IPS DF 6.9 (cell line): Measurements from ENCODE around the gene WDR64.
A peak's percentile ranks its signal among the peaks of the same experiment; 100 is the strongest.

ENCODE experiments used
- DNase-seq: peaks from one replicate; pipeline ENCODE4 v3.0.0-alpha.2; 2013; ENCODE audit warnings: low read depth, low spot score
- H3K27ac ChIP-seq: one replicate; pipeline ENCODE4 v1.5.1; 2013; ENCODE audit warnings: low read length, control low read depth
- H3K27me3 ChIP-seq: 2 replicates; pipeline ENCODE4 v1.6.1; 2013; ENCODE audit warnings: mild to moderate bottlenecking, low read length; ENCODE audit not compliant: control insufficient read depth, insufficient read depth
- H3K36me3 ChIP-seq: 2 replicates; pipeline ENCODE4 v1.6.1; 2013; ENCODE audit warnings: low read length; ENCODE audit not compliant: control insufficient read depth, insufficient read depth
- H3K4me1 ChIP-seq: 2 replicates; pipeline ENCODE4 v1.6.1; 2013; ENCODE audit warnings: low read length; ENCODE audit not compliant: control insufficient read depth, insufficient read depth
- H3K4me3 ChIP-seq: 2 replicates; pipeline ENCODE4 v1.5.1; 2013; ENCODE audit warnings: mild to moderate bottlenecking, low read length
- H3K9me3 ChIP-seq: 2 replicates; pipeline ENCODE4 v1.6.1; 2013; ENCODE audit warnings: low read length, inconsistent platforms; ENCODE audit not compliant: control insufficient read depth, insufficient read depth
- whole genome bisulfite sequencing: extraction: QIAGEN DNeasy Blood & Tissue Kit; methylation state at CpG from one replicate; pipeline ENCODE4 v1.1.7; 2013; ENCODE audit warnings: mixed read lengths, missing lambda C conversion rate; ENCODE audit not compliant: insufficient read length, insufficient coverage; 5-methylcytosine and 5-hydroxymethylcytosine counted together

WDR64 gene

DNA sequence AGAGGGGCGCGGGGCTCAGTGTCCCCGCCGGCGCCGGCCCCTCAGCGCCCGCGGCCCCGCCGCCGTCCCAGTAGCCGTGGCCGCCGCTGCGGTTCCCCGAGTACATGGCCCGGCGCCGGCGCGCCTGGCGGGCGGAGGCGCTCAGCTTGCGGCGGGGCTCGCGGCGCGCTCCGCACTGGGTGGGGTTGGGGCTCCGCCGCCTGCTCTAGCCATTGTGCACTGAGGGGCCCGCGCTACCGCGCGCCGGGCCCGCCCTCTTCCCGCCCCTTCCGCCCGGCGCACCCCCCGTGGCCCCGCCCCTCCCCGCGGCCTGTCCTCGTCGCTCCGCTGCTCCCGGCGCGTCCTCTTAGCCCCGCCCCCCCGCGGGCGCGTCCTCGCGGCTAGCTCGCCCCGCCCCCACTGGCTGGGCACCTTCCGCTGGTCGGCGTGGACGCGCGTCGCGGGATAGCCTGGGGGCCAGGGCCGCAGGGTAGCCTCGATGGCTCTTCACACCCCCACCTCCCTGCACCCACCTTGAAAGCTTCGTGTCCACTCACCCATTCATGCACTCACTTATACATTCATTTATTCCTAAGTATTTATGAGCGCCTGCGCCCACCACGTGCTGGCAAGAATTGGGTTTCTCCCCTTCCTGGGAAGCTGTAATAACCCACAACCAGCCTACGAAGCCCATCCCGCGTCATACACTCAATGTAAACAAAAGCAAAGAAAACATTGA, 11.8 kb upstream of the WDR64 start, which contains the start of the genes CHML and OPN3:
Gene CHML (minus strand): TSS at position 221 of the 718 bp plus-strand sequence. CDS start 4,603 bp downstream, outside the sequence.
Gene OPN3 (minus strand): TSS at position 221 of the 718 bp plus-strand sequence. CDS start 115 bp downstream, at position 106.
- WGBS, result no CpG with 5 or more reads among the region's 81 CpGs

DNA sequence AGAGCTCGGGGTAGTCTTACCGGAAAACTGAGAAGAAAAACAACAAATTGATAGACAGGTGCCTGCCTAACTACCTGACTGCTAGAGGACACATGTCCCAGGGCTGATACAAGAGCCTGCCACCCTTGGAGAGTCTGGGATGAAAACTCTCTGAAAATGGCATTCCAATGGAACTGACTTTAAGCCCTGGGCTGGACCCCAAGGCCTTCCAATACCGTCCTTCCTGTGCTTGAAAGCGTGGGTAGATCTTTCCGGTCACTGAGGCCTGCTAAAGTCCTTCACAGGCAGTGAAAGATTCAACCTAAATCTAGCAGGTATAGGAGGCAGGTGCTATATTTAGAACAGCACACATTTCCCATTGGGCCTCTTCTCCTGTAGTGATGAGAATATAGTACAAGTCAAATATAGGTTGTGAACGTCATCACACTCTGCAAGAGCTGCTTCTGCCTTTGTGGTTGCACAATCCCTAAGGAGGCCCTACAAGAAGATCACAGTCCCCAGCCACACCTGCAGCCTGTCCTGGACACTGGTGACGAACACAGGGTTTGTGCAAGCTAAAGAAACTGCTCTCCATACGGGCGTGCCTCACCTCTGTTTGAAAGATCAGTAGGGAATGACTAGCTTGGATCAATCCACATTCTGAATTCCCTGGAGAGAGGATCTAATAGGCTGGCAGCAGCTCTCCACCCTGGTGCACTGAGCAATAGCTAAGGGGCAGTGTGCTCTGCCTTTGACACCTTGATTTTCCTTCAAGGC, 11.0 kb upstream of the WDR64 start:
- Histone ChIP-seq H3K27me3 (no peaks in the 10 kb centered on the region), H3K27ac (no peak overlapping the region), H3K36me3 (no peaks in the 10 kb centered on the region), H3K4me1 (peaks cover 2% of the 10 kb centered on the region; the same call in 1 of the 2 replicates), H3K9me3 (no peaks in the 10 kb centered on the region; the same call in 1 of the 2 replicates), H3K4me3 (no peak overlapping the region)
- DNase-seq, result no peak
- no CpG with 5 or more reads among the region's 9 CpGs for WGBS

More for the DNA sequence above, 11.8 kb upstream of the WDR64 start, which contains the start of the genes CHML and OPN3:
- H3K4me3 ChIP-seq, result peak within 1 kb of the TSS; percentile 83
- H3K4me1 ChIP-seq, result peaks cover 2% of the 10 kb centered on the region; the same call in 1 of the 2 replicates
- H3K27me3 ChIP-seq, result no peaks in the 10 kb centered on the region
- H3K9me3 ChIP-seq, result no peaks in the 10 kb centered on the region; the same call in 1 of the 2 replicates
- peaks cover 2% of the 10 kb centered on the region; the same call in 1 of the 2 replicates for H3K36me3 ChIP-seq
- H3K27ac ChIP-seq, result no peak within 1 kb of the TSS
- peak; percentile 41 for DNase-seq

DNA sequence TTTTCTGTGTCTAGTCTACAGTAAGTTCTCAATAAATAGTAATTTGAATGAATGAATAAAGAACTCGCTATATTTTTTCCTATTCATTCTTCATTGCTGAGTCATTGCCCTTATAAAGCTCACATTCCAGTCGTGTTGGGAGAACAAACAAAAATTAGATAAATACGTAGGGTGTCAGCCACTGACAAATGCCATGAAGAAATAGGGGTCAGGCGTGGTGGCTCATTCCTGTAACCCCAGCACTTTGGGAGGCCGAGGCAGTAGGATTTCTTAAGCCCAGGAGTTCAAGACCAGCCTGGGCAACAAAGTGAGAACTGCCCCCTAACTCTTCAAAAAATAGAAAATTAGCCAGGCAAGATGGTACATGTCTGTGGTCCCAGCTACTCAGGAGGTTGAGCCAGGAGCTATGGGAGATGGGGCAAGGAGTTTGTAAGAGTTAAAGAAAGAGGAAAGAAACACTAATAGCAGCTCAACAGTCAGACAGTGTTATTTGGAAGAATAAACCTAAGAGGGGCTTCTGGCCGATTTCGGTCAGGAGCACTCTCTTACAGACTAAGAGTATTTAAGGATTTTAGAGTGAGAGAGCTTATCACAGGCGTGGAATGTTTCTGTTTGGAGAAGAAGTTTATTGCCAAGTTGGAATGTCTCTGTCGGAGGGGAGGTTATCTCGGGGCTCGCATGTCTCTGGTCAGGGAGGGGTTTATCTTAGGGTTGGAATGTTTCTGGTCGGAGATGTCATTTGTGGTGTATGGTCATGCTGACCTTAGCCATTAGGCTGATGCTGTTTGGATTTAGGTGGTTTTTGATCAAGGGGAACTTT, 10.1 kb upstream of the WDR64 start:
- peaks cover 2% of the 10 kb centered on the region; the same call in 1 of the 2 replicates for H3K4me1 ChIP-seq
- no peaks in the 10 kb centered on the region; the same call in 1 of the 2 replicates for H3K9me3 ChIP-seq
- DNase-seq, result no peak
- H3K4me3 ChIP-seq, result no peak overlapping the region
- no peaks in the 10 kb centered on the region for H3K27me3 ChIP-seq
- H3K27ac ChIP-seq, result no peak overlapping the region
- WGBS, result no CpG with 5 or more reads among the region's 12 CpGs
- H3K36me3 ChIP-seq, result no peaks in the 10 kb centered on the region

DNA sequence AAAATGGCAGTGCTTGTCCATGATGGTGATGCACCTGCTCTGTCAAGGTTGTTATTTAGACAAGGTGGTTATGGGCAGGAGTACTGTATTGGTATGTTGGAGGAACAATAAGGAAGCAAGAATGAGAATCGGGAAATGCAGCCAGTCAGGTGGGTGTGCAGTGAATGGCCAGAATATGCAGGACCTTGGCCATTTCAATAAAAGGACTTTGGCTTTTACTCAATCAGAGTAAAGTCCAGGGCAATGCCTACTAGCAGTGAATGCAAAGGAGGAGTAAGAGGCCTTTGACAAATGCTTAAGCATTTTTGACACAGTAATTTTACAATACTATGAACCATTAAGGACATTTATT, 9.5 kb upstream of the WDR64 start:
- H3K4me1 ChIP-seq, result peaks cover 2% of the 10 kb centered on the region; the same call in 1 of the 2 replicates
- H3K27me3 ChIP-seq, result no peaks in the 10 kb centered on the region
- no peaks in the 10 kb centered on the region; the same call in 1 of the 2 replicates for H3K9me3 ChIP-seq
- H3K36me3 ChIP-seq, result no peaks in the 10 kb centered on the region
- no peak overlapping the region for H3K4me3 ChIP-seq
- no peak for DNase-seq
- no CpG with 5 or more reads among the region's 1 CpG for WGBS
- H3K27ac ChIP-seq, result no peak overlapping the region

DNA sequence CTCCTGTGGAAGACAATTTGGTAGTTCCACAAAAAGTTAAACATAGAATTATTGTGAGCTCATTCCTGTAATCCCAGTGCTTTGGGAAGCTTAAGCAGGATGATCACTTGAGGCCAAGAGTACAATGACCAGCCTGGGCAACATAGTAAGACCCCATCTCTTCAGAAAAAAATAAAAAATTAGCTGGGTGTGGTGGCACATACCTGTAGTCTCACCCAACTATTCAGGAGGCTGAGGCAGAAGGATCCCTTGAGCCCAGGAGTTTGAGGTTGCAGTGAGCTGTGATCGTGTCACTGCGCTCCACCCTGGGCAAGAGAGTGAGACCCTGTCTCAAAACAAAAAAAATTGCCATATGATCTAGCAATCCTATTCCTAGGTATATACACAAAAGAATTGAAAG, 7.8 kb upstream of the WDR64 start:
- no peak overlapping the region for H3K27ac ChIP-seq
- H3K4me1 ChIP-seq, result no peaks in the 10 kb centered on the region; the same call in 1 of the 2 replicates
- no peak for DNase-seq
- H3K9me3 ChIP-seq, result no peaks in the 10 kb centered on the region; the same call in 1 of the 2 replicates
- WGBS, result no CpG with 5 or more reads among the region's 2 CpGs
- H3K4me3 ChIP-seq, result no peak overlapping the region
- no peaks in the 10 kb centered on the region for H3K27me3 ChIP-seq
- H3K36me3 ChIP-seq, result no peaks in the 10 kb centered on the region

DNA sequence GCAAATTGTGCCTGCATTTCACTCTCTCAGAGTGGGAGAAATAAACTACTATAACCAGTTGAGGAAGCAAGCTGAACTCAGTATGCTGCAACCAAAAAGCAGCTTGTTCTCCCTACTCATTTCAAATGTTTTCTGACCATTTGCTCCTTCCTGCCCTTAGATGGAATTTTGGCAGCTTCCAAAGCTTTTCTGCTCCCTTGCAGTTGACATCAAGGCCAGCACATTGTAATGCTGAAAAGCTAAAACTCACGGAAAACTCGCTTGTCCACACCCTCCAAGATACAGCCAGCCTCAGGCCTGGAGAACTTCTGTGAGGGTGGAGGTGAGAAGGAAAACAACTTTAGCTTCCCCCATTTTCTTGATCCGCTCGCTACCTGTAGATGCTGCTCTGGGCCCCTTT, 6.9 kb upstream of the WDR64 start:
- no peaks in the 10 kb centered on the region; the same call in 1 of the 2 replicates for H3K9me3 ChIP-seq
- H3K27ac ChIP-seq, result no peak overlapping the region
- no peaks in the 10 kb centered on the region for H3K27me3 ChIP-seq
- no CpG with 5 or more reads among the region's 4 CpGs for WGBS
- no peaks in the 10 kb centered on the region for H3K36me3 ChIP-seq
- DNase-seq, result no peak
- no peaks in the 10 kb centered on the region; the same call in 1 of the 2 replicates for H3K4me1 ChIP-seq
- no peak overlapping the region for H3K4me3 ChIP-seq

DNA sequence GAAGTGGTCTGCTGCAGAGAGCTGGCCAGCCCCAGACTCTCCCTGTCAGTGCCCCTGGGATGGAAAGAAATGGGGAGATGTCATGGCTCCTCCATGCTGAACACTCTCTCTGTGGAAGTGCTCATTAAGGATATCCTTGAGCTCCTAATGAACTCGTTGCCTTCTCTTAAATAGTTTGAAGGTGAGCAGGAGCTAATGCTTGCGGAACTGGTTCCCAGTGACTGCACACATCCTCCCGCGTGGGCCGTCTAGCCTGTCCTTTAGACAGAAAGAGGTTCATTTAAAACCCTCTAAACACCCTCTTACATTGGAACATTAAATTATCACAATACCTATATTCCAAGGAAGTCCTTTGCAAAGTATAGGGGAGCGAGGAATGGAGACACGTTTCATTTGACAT, 5.9 kb upstream of the WDR64 start:
- Histone ChIP-seq H3K36me3 (no peaks in the 10 kb centered on the region), H3K27me3 (no peaks in the 10 kb centered on the region), H3K27ac (no peak overlapping the region), H3K4me1 (no peaks in the 10 kb centered on the region), H3K4me3 (no peak overlapping the region), H3K9me3 (no peaks in the 10 kb centered on the region; the same call in 1 of the 2 replicates)
- no CpG with 5 or more reads among the region's 7 CpGs for WGBS
- no peak for DNase-seq

DNA sequence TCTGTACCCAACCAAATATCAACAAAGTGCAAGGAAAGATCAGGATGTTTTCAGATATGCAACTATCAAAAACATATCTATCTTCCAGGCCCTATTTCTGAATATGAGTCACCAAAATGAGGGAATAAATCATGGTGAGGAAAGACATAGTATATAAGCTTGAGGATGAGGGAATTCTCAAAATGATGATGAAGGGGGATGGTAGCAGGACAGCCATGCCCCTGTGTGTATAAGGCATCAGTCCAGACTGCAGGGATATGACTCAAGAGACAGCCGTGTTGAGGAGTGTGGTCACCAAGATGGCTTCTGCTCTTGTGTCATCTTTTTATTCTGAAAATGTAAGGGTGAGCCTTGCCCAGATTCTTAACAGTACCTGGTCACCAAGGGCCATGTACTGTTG, 4.4 kb upstream of the WDR64 start:
- no peak overlapping the region for H3K4me3 ChIP-seq
- no peaks in the 10 kb centered on the region for H3K27me3 ChIP-seq
- H3K9me3 ChIP-seq, result no peaks in the 10 kb centered on the region
- no peak overlapping the region for H3K27ac ChIP-seq
- no peak for DNase-seq
- WGBS, result no CpG with 5 or more reads among the region's 1 CpG
- H3K4me1 ChIP-seq, result no peaks in the 10 kb centered on the region
- H3K36me3 ChIP-seq, result no peaks in the 10 kb centered on the region

DNA sequence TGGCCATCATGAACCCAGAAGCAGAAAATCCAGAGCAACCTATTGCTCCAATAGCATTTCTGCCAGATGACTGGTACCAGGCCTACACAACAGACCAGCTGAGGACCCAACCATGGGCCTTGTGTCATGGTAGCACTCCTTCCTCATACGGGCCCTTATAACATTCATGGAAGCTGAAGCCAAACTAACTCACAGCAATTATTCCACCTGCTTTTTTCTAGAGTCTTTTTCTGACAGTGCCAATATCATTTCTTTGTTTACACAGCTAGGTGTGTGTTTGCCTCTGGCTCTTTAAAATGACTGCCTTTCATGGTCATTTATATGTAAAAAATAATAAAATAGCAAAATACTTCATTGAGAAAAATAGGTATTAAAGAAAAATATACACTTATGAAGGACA, 3.9 kb upstream of the WDR64 start:
- Histone ChIP-seq H3K4me3 (no peak overlapping the region), H3K4me1 (no peaks in the 10 kb centered on the region), H3K36me3 (no peaks in the 10 kb centered on the region), H3K27ac (no peak overlapping the region), H3K27me3 (no peaks in the 10 kb centered on the region), H3K9me3 (no peaks in the 10 kb centered on the region)
- no peak for DNase-seq
- no CpG with 5 or more reads among the region's 1 CpG for WGBS

DNA sequence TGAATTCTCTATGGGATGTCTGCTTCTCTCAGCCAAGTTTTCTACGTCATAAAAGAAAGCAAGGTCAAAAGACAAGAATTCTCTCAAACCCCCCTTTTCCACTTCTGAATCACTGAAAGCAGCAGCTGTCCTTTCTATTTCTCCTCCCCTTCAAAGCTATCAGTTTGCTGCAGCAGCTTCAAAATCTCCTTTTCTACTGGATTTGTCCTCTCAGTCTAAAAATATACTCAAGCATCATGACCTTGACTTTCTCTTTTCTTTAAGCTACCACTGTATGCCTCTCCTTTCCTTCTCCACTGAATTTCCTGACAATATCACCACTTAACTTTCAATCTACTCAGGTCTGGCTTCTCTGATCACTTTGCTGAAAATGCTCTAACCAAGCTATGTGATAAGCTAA, 1.9 kb downstream of the WDR64 start:
- no peak overlapping the region for H3K27ac ChIP-seq
- H3K4me1 ChIP-seq, result no peaks in the 10 kb centered on the region
- no peak for DNase-seq
- H3K36me3 ChIP-seq, result no peaks in the 10 kb centered on the region
- H3K9me3 ChIP-seq, result no peaks in the 10 kb centered on the region
- H3K27me3 ChIP-seq, result no peaks in the 10 kb centered on the region
- H3K4me3 ChIP-seq, result no peak overlapping the region
- no CpG with 5 or more reads among the region's 1 CpG for WGBS
